K562 (cell line): ENCODE data around the gene FAM156A. TPM values are rescaled to one million over a fixed set of nuclear protein-coding genes. Genes with fewer than 3 reads are reported as not detected.

Source experiments
- ASH1L ChIP-seq: fragments of 450-650 bp; IDR thresholded peaks from 2 replicates; pipeline ENCODE4 v1.6.1; 2018; ENCODE audit warnings: borderline replicate concordance, mild to moderate bottlenecking, low read depth; ENCODE audit not compliant: partially characterized antibody
- C11orf30 ChIP-seq: fragments of 450-650 bp; IDR thresholded peaks from 2 replicates; pipeline ENCODE4 v1.6.1; 2016; ENCODE audit warnings: low read depth, mild to moderate bottlenecking
- EP400 ChIP-seq: fragments of 450-650 bp; IDR thresholded peaks from 2 replicates; pipeline ENCODE4 v1.6.1; 2017; ENCODE audit warnings: antibody characterized with exemption, mild to moderate bottlenecking, moderate library complexity
- FOXJ3 ChIP-seq: sonication (generic); formaldehyde crosslinking; IDR thresholded peaks from 2 replicates; pipeline ENCODE4 v1.4.0; 2020; ENCODE audit warnings: mild to moderate bottlenecking, missing genetic modification reagents
- MTA2 ChIP-seq: fragments of 450-650 bp; IDR thresholded peaks from 2 replicates; pipeline ENCODE4 v1.6.1; 2016; ENCODE audit warnings: low read depth
- RBFOX2 ChIP-seq: fragments of 200-400 bp; formaldehyde crosslinking; IDR thresholded peaks from 2 replicates; pipeline ENCODE4 v1.6.1; 2017; ENCODE audit warnings: low read depth, mild to moderate bottlenecking, low read length, moderate library complexity
- SMC3 ChIP-seq: conservative IDR thresholded peaks from 2 replicates; pipeline ENCODE4 v1.6.1; 2011; ENCODE audit warnings: low read depth, low read length, improper control_type of control experiment; ENCODE audit not compliant: insufficient read depth
- SP2 ChIP-seq: IDR thresholded peaks from 2 replicates; pipeline ENCODE4 v1.6.1; 2011; ENCODE audit warnings: mild to moderate bottlenecking, low read depth, low read length, moderate library complexity; ENCODE audit not compliant: poor library complexity, severe bottlenecking; ENCODE audit errors: extremely low read depth
- TRIM24 ChIP-seq, 2 experiments: fragments of 450-650 bp; IDR thresholded peaks; 2 replicates each; pipeline ENCODE4 v1.6.1; 2016
- ZNF282 ChIP-seq: sonication (generic); formaldehyde crosslinking; IDR thresholded peaks from 2 replicates; pipeline ENCODE4 v1.8.1; 2023; ENCODE audit warnings: missing genetic modification reagents
- ZNF780A ChIP-seq: fragments of 250-450 bp; sonication (Bioruptor Pico); IDR thresholded peaks from 2 replicates; pipeline ENCODE4 v1.5.0; 2021; ENCODE audit warnings: mild to moderate bottlenecking
- polyA plus RNA-seq, 8 experiments: library from polyadenylated mRNA; depleted of rRNA in 4 of 8; stranded (reverse) in 5 of 8; unstranded in 3 of 8; fragments of >200 nt; fragmentation: Nextera tagmentation in 2 of 8; fragmentation: Illumina TruSeq in 1 of 8; extraction: Ambion mirVana in 2 of 8; extraction: Trizol in 1 of 8; gene quantifications; 2 replicates each; pipeline versions ENCODE4 v1.2.1 to v1.2.3, GENCODE V29; 2011 to 2014; ENCODE audit warnings: inconsistent platforms in 1 of 8, missing spikeins in 1 of 8
- total RNA-seq, 7 experiments: library from RNA; depleted of rRNA in 6 of 7; stranded (reverse); fragments of >200 nt in 6 of 7; fragmentation: Illumina TruSeq in 2 of 7; extraction: Trizol in 2 of 7; gene quantifications; 2 replicates each; pipeline versions ENCODE4 v1.2.1 to v1.2.3, GENCODE V29; 2011 to 2021; ENCODE audit warnings: low replicate concordance in 1 of 7
- TF ChIP-seq, protein P1 (sequence below), 2 experiments: fragments of 450-650 bp in 1 of 2; sonication (generic) in 1 of 2; formaldehyde crosslinking in 1 of 2; IDR thresholded peaks; 2 replicates each; pipeline versions ENCODE4 v1.7.1 to v1.9.0; 2016 to 2022; ENCODE audit warnings: inconsistent platforms in 1 of 2, mild to moderate bottlenecking in 1 of 2, missing genetic modification reagents in 1 of 2
- TF ChIP-seq, protein P2 (sequence below): fragments of 450-650 bp; formaldehyde crosslinking; IDR thresholded peaks from 2 replicates; pipeline ENCODE4 v1.4.0; 2020; ENCODE audit warnings: mild to moderate bottlenecking, moderate library complexity

The FAM156A gene
- total and polyA plus RNA-seq, 9 of the 15 experiments (the other 6 are each of a cell fraction or from before 2014, with no cell fraction given) = 1.9 to 20.3 (median 8.6) TPM

DNA sequence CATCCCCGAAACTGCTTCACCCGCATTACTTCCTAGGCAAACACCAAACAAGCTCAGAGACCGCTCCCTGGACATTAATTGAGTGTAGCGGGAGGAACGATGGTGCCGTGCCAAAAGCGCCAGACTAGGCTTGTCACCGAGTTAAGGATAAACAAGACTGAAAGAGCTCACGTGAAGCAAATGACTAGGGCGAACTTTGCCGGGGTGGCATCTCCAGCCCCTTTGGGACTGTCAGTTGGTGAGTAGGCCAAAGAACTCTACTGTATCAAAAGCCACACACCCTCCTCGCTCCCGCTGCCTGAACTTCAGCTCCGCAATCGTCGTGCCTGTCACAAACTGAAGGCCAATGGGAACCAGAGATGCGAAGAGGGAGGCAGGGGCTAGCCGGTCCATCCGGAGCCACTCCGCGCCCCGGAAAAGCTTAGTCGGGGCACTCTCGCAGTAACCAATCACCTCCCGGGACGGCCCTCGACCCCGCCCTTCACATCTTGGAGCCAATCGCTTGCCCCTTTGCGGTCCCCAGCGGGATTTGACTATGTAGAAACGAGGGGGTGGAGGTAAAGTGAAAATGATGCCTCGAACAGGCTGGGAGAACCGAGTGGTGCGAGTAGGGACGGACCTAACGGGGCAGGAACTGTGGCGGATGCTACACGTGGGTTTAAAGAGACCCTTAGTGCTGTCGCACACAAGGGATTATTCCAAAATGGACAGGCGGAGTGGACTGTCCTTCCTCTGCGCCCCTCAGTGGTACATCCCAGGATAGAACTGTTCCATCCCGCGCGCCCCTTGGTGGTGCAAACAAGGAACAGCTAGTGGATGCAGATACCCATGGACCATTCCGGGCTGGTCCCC lies 37.0 kb upstream of the FAM156A start (continued):
- TF ChIP-seq, protein P1, sequence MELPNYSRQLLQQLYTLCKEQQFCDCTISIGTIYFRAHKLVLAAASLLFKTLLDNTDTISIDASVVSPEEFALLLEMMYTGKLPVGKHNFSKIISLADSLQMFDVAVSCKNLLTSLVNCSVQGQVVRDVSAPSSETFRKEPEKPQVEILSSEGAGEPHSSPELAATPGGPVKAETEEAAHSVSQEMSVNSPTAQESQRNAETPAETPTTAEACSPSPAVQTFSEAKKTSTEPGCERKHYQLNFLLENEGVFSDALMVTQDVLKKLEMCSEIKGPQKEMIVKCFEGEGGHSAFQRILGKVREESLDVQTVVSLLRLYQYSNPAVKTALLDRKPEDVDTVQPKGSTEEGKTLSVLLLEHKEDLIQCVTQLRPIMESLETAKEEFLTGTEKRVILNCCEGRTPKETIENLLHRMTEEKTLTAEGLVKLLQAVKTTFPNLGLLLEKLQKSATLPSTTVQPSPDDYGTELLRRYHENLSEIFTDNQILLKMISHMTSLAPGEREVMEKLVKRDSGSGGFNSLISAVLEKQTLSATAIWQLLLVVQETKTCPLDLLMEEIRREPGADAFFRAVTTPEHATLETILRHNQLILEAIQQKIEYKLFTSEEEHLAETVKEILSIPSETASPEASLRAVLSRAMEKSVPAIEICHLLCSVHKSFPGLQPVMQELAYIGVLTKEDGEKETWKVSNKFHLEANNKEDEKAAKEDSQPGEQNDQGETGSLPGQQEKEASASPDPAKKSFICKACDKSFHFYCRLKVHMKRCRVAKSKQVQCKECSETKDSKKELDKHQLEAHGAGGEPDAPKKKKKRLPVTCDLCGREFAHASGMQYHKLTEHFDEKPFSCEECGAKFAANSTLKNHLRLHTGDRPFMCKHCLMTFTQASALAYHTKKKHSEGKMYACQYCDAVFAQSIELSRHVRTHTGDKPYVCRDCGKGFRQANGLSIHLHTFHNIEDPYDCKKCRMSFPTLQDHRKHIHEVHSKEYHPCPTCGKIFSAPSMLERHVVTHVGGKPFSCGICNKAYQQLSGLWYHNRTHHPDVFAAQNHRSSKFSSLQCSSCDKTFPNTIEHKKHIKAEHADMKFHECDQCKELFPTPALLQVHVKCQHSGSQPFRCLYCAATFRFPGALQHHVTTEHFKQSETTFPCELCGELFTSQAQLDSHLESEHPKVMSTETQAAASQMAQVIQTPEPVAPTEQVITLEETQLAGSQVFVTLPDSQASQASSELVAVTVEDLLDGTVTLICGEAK (IDR thresholded peaks at IDR 0.05) = peak; percentile 95
- TF ChIP-seq, protein P1 (CRISPR knock-in tag; IDR thresholded peaks at IDR 0.05) = no peak
- TF ChIP-seq C11orf30 (peak; percentile 66), EP400 (peak; percentile 22; the same call in 1 of the 2 replicates), RBFOX2 (peak; percentile 46; the same call in 1 of the 2 replicates), ASH1L (peak; percentile 75), TRIM24 (IDR thresholded peaks at IDR 0.05) (peak in 1 of 2 experiments; percentile 28; a peak in 1 of 4 replicates), SMC3 (peak; percentile 35; the same call in 1 of the 2 replicates), MTA2 (peak; percentile 45), ZNF282 (no peak), FOXJ3 (no peak), SP2 (peak; percentile 46), ZNF780A (CRISPR knock-in tag) (no peak)
- TF ChIP-seq, protein P2, sequence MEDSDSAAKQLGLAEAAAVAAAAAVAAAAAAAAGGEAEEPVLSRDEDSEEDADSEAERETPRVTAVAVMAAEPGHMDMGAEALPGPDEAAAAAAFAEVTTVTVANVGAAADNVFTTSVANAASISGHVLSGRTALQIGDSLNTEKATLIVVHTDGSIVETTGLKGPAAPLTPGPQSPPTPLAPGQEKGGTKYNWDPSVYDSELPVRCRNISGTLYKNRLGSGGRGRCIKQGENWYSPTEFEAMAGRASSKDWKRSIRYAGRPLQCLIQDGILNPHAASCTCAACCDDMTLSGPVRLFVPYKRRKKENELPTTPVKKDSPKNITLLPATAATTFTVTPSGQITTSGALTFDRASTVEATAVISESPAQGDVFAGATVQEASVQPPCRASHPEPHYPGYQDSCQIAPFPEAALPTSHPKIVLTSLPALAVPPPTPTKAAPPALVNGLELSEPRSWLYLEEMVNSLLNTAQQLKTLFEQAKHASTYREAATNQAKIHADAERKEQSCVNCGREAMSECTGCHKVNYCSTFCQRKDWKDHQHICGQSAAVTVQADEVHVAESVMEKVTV (CRISPR knock-in tag) = no peak
